ENCODE data around the gene SHANK3. TPM values are rescaled to one million over a fixed set of nuclear protein-coding genes. Genes with fewer than 3 reads are reported as not detected.
A peak's percentile ranks its signal among the peaks of the same experiment; 100 is the strongest.

Gene SHANK3
- total RNA-seq, 1 donor from 2014 or later = 223 TPM

DNA sequence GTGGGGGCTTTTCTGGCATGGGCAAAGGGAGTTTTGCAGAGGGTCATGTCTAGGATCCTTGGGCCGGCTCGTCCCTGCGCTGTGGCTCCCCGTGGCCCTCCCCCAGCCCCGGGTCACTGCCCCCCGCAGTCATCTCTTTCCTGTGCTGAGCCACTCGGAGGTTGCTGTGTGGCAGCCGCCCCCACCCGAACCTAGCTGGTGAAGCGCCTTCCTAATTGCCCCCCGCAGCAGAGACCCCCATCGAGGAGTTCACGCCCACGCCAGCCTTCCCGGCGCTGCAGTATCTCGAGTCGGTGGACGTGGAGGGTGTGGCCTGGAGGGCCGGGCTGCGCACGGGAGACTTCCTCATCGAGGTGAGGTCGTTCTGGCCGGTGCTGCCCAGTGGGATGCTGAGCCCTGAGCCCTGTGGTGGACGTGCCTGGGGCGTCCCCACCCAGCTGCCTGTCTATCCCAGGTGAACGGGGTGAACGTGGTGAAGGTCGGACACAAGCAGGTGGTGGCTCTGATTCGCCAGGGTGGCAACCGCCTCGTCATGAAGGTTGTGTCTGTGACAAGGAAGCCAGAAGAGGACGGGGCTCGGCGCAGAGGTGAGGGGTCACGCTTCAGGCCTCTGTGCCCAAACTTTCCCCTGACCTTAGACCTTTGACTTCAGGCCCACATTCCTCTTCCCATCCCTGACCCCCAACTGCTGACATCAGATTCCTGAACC lies 32.0 kb downstream of the SHANK3 start:
- Mint-ChIP-seq H3K9me3 (ENCODE audit: unreplicated experiment) (no peaks in the 10 kb centered on the region), H3K27me3 (ENCODE audit: unreplicated experiment) (peaks cover 65% of the 10 kb centered on the region), H3K4me3 (ENCODE audit: unreplicated experiment) (peak overlapping the region; percentile 42), H3K4me1 (ENCODE audit: unreplicated experiment) (peaks cover 35% of the 10 kb centered on the region), H3K36me3 (ENCODE audit: low read depth, unreplicated experiment) (peaks cover 67% of the 10 kb centered on the region), H3K27ac (ENCODE audit: unreplicated experiment) (peak overlapping the region; percentile 72)
- no peak for DNase-seq (ENCODE audit: low spot score)
- TF ChIP-seq, protein P1, sequence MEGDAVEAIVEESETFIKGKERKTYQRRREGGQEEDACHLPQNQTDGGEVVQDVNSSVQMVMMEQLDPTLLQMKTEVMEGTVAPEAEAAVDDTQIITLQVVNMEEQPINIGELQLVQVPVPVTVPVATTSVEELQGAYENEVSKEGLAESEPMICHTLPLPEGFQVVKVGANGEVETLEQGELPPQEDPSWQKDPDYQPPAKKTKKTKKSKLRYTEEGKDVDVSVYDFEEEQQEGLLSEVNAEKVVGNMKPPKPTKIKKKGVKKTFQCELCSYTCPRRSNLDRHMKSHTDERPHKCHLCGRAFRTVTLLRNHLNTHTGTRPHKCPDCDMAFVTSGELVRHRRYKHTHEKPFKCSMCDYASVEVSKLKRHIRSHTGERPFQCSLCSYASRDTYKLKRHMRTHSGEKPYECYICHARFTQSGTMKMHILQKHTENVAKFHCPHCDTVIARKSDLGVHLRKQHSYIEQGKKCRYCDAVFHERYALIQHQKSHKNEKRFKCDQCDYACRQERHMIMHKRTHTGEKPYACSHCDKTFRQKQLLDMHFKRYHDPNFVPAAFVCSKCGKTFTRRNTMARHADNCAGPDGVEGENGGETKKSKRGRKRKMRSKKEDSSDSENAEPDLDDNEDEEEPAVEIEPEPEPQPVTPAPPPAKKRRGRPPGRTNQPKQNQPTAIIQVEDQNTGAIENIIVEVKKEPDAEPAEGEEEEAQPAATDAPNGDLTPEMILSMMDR (IDR thresholded peaks at IDR 0.05; ENCODE audit: unreplicated experiment) = no peak

DNA sequence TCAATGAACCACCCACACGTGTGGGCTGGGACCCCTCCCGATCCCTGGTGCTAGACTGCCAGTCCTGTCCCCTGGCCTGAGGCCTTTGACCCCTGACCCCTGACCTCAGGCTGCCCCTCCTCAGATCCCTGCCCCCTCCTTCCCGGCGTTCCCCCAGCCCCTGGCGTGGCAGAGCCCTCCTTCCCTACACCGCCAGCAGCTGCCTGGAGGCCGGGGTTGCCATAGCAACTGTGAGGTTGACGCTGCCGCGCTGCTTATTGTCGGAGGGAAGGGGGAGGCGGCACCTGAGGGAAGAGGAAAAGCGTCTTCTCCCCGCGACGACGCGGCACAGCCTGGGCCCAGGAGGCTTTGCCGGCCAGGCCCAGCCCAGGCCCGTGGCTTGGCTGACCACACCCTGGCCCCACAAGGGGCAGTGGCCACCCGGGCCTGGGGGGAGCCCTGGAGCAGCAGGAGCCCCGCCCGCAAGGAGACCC lies 32.6 kb downstream of the SHANK3 start:
- Mint-ChIP-seq H3K9me3 (ENCODE audit: unreplicated experiment) (no peaks in the 10 kb centered on the region), H3K4me3 (ENCODE audit: unreplicated experiment) (peak overlapping the region; percentile 42), H3K27ac (ENCODE audit: unreplicated experiment) (peak overlapping the region; percentile 72), H3K27me3 (ENCODE audit: unreplicated experiment) (peaks cover 60% of the 10 kb centered on the region), H3K36me3 (ENCODE audit: low read depth, unreplicated experiment) (peaks cover 66% of the 10 kb centered on the region), H3K4me1 (ENCODE audit: unreplicated experiment) (peaks cover 29% of the 10 kb centered on the region)
- DNase-seq (ENCODE audit: low spot score) = peak; percentile 42
- TF ChIP-seq, protein P1 (IDR thresholded peaks at IDR 0.05; ENCODE audit: unreplicated experiment) = no peak

DNA sequence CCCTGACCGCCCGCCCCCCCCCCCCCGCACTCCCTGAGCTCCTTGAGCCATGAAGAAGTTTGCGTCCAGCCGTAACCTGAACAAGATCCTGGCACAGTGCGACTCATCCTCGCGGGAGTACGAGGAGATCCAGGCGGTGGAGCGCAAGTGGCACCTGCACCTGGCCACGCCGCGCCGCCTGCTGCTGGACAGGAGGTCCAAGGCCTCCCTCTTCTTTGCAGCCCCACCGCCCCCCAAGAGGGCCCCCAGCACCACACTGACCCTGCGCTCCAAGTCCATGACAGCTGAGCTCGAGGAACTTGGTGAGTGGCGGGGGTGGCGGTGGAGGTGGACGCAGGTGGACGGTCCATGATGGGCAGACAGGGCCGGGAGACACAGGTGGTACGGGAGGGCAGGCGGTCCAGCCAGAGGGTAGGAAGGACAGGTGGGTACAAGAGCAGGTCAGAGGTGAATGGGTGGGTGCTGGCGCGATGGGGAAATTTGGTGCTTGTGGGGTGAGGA lies 33.3 kb downstream of the SHANK3 start:
- Mint-ChIP-seq H3K27ac (ENCODE audit: unreplicated experiment) (no peak overlapping the region), H3K9me3 (ENCODE audit: unreplicated experiment) (no peaks in the 10 kb centered on the region), H3K4me3 (ENCODE audit: unreplicated experiment) (peak overlapping the region; percentile 32), H3K27me3 (ENCODE audit: unreplicated experiment) (peaks cover 59% of the 10 kb centered on the region), H3K4me1 (ENCODE audit: unreplicated experiment) (peaks cover 28% of the 10 kb centered on the region), H3K36me3 (ENCODE audit: low read depth, unreplicated experiment) (peaks cover 67% of the 10 kb centered on the region)
- TF ChIP-seq, protein P1 (IDR thresholded peaks at IDR 0.05; ENCODE audit: unreplicated experiment) = no peak
- DNase-seq (ENCODE audit: low spot score) = no peak

DNA sequence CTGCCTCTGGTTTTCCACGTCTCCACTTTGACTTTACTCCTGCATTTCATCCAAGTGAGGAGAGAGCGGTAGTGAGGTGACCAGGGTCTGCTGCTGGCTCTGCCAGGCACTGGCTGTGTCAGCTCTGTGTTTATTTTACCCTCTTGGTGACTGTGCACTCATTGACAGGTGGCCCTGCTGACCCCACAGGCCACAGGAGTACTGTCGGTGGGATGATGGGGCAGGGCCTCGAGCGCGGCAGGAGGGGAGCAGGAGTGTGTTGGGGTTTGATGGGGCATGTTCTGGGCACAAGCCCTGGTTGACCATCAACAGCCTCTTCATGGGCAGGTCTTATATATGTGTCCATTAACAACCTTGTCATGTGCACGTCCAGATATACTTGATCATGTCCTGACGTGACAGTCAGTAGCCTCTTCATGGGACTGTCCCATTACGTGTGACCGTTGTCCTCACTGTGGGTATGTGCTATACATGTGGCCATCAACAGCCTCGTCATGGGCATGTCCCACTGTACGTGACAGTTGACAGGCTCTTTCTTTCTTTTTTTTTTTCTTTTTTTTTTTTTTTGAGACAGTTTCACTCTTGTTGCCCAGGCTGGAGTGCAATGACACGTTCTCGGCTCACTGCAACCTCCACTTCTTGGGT lies 34.0 kb downstream of the SHANK3 start:
- peak overlapping the region; percentile 32 for H3K4me3 Mint-ChIP-seq (ENCODE audit: unreplicated experiment)
- peaks cover 26% of the 10 kb centered on the region for H3K4me1 Mint-ChIP-seq (ENCODE audit: unreplicated experiment)
- TF ChIP-seq, protein P1 (IDR thresholded peaks at IDR 0.05; ENCODE audit: unreplicated experiment) = no peak
- no peaks in the 10 kb centered on the region for H3K9me3 Mint-ChIP-seq (ENCODE audit: unreplicated experiment)
- DNase-seq (ENCODE audit: low spot score) = no peak
- H3K27ac Mint-ChIP-seq (ENCODE audit: unreplicated experiment) = no peak overlapping the region
- peaks cover 67% of the 10 kb centered on the region for H3K36me3 Mint-ChIP-seq (ENCODE audit: low read depth, unreplicated experiment)
- peaks cover 58% of the 10 kb centered on the region for H3K27me3 Mint-ChIP-seq (ENCODE audit: unreplicated experiment)

DNA sequence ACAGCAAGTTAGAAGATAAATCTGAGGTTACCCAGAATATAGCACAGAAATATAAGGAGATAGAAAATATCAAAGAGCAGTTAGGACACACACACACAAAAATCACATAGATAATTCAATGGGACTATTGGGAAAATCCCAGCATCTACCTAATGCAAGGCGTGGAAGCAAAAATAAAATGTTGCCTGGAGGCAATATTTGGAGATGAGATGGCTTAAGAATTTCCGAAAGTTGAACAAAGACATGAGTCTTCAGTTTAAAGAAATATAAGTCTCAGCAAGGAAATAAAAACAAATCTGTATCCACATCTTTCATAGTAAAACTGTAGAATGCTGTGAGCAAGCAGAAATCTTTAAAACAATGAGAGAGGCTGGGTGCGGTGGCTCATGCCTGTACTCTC lies 35.9 kb downstream of the SHANK3 start:
- peaks cover 13% of the 10 kb centered on the region for H3K4me1 Mint-ChIP-seq (ENCODE audit: unreplicated experiment)

More for the DNA sequence above, 35.9 kb downstream of the SHANK3 start:
- TF ChIP-seq, protein P1 (IDR thresholded peaks at IDR 0.05; ENCODE audit: unreplicated experiment) = no peak
- peaks cover 52% of the 10 kb centered on the region for H3K27me3 Mint-ChIP-seq (ENCODE audit: unreplicated experiment)
- H3K27ac Mint-ChIP-seq (ENCODE audit: unreplicated experiment) = peak overlapping the region; percentile 2
- no peaks in the 10 kb centered on the region for H3K9me3 Mint-ChIP-seq (ENCODE audit: unreplicated experiment)
- DNase-seq (ENCODE audit: low spot score) = no peak
- H3K36me3 Mint-ChIP-seq (ENCODE audit: low read depth, unreplicated experiment) = peaks cover 61% of the 10 kb centered on the region
- H3K4me3 Mint-ChIP-seq (ENCODE audit: unreplicated experiment) = peak overlapping the region; percentile 50
